NCI-H146 (cell line): ENCODE results near the gene UPK3BL2.
"Not testable (repeated sequence)": the region's sequence is repeated elsewhere in the genome, so short reads cannot be mapped to it uniquely, and the experiment has no call there.

Experiments
- DNase-seq: peaks from one replicate; lab custom pipeline; 2025; lab: John Stamatoyannopoulos, UW

Gene UPK3BL2

GRCh38 chr7:102527822-102528793 lies 15.4 kb downstream of the UPK3BL2 start:
- DNase-seq, result not testable (repeated sequence)

DNA sequence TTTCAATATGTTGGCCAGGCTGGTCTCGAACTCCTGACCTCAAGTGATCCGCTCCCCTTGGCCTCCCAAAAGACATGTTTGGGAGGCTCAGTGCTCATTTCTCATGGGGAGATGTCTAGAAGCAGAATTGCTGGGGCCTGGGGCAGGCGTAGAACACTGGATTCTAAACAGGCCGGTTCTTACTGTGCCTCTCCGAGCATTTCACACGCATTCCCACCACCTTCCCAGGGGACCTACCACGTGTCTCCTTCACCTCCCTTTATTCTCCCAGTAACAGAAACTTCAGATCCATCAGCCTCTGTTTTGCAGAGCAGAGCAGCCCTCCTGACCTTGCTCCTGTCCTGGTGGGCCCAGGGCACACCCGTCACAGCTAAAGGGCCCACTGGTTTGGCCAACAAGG lies 16.3 kb downstream of the UPK3BL2 start:
- not testable (repeated sequence) for DNase-seq

GRCh38 chr7:102524803-102525202 lies 18.7 kb downstream of the UPK3BL2 start:
- not testable (repeated sequence) for DNase-seq

DNA sequence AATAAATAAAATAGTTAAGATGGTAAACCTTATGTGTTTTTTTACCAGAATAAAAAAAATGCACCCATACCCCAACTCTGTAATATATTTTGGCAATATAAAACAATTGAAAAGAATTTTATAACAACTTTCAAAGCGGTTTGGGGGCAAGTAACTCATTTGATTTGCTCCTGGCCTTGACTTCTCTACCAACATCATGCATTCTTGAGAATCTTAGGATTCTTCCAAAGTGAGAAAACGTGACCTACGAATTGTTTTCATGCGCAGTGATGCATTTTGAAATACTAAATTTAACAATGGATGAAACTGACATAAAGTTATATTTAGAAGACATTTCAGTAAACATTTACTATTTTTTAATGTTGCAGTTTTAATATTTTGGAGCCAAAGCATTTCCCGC lies 22.7 kb downstream of the UPK3BL2 start:
- DNase-seq, result not testable (repeated sequence)

- DNase-seq, result not testable (repeated sequence)
Observed at GRCh38 chr7:102517550-102518147, 25.8 kb downstream of the UPK3BL2 start, which contains the start of gene RASA4B. RASA4B (minus strand) TSS chr7:102517777; CDS start chr7:102517710, 67 bp downstream.

DNA sequence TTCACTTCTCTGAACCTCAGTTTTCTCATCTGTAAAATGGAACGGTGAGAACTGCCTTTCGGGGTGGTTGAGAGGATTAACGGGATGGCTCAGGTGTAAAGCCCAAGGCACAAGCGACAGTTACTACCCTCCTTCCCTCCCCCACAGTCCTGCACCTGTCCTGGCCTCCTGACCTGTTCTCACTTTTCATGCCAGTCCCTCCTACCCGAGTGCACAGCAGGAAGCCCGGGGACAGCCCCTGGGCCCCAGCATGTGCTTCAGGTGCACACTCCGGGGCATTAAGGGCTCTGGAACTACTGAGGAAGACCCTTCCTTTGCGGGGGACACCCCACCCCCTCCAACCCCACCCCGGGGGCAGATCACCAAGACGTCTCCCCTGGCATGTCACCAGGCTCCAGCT lies 26.5 kb downstream of the UPK3BL2 start:
- not testable (repeated sequence) for DNase-seq

DNA sequence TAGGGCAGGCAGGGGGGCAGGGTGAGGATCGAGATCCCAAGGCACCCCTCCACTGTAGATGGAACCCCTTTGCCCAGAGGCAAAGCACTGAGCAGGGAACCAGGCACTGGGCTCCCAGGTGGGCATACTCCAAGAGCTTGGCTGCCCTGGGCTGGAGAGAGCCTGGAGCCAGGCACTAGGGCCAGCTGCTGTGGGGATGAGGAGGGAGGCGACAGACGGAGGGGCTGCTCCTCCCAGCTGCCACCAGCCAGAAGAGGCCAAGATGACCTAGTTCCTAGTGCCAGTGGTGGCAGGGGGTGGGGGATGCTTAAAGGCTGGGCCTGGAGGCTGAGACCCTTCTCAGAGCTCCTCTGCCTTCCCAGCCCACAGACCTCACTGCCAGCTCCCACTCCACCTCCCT lies 27.6 kb downstream of the UPK3BL2 start:
- not testable (repeated sequence) for DNase-seq

DNA sequence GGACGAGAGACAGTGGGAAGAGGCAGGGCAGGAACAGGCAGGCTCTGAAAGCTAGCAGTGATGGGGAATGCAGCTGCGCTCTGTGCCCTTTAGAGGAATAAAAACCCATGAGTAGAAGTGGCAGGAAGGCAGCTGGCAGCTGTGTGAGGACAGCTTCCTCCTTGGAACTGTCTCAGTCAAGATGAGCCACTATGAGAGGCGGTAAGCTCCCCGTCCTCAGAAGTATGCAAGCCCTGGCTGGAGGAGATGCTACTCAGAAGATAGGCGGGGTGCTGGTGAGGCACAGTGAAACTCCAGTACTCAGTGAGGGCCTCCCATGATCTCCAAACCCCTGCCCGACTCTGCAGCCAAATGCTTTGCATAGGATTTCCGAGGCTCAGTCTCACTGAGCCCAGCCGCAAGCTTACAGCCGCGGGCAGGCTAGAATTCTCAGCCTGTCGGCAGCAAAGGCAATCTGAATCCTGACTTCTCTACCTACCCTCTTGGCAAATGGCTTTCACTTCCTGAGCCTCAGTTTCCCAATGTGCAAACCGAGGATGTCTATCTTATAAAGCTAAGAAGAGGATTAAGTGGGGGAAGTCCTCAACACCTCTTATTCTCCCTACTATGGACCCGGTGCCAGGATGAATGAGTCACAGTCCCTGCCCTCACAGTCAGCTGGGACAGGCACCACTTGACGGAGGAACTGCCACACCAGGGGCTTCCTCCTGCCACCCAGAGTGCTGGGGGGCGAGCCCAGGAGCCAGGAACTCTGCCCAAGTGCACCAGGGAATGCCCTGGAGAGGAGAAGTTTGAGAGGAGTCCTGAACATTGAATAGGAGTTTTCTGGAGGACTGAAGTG lies 28.4 kb downstream of the UPK3BL2 start:
- not testable (repeated sequence) for DNase-seq

GRCh38 chr7:102512642-102513221 lies 30.8 kb downstream of the UPK3BL2 start:
- DNase-seq, result not testable (repeated sequence)

DNA sequence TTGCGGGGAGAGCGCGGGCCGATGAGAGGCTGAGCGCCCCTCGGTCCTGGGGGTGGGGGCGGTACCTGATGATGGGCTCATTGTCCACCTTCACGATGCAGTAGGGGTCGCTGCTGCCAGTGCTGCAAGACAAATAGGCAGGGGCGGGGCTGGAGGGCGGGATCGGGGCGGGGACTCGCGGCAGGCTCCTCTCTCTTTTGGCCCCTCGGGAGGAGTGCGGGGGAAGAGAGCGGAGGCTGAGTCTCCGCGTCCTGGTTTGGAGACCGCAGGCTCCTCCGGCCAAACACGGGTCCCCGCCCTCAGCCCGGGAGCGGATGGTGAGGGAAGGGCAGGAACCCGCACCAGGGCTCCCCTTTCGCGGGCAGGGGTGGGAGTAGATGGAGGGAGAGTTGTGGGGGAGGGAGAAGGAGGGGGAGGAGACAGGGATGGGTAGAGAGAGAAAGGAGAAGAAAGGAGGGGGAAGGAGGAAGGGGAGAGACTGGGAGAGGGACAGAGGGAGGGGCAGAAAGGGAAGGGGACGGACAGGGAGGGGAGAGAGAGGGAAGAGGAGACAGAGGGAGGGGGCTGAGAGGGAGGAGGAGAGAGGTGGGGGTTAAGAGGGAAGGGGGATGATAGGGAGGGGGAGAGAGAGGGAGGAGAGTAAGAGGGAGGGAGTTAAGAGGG lies 31.5 kb downstream of the UPK3BL2 start:
- DNase-seq, result not testable (repeated sequence)

DNA sequence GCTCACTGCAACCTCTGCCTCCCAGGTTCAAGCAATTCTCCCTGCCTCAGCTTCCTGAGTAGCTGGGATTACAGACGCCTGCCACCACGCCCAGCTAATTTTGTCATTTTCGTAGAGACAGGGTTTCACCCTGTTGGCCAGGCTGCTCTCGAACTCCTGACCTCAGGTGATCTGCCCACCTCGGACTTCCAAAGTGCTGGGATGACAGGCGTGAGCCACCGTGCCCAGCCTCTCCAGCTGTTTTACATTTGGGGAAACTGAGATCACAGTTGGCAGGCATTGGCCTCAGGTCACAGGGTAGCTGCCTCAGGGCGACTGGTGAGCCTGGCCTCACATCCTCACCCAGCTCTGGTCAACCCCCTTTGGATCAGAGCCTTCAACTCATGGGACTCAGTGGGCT lies 32.9 kb downstream of the UPK3BL2 start:
- not testable (repeated sequence) for DNase-seq

- not testable (repeated sequence) for DNase-seq
Observed at GRCh38 chr7:102507410-102508088, 35.9 kb downstream of the UPK3BL2 start.

DNA sequence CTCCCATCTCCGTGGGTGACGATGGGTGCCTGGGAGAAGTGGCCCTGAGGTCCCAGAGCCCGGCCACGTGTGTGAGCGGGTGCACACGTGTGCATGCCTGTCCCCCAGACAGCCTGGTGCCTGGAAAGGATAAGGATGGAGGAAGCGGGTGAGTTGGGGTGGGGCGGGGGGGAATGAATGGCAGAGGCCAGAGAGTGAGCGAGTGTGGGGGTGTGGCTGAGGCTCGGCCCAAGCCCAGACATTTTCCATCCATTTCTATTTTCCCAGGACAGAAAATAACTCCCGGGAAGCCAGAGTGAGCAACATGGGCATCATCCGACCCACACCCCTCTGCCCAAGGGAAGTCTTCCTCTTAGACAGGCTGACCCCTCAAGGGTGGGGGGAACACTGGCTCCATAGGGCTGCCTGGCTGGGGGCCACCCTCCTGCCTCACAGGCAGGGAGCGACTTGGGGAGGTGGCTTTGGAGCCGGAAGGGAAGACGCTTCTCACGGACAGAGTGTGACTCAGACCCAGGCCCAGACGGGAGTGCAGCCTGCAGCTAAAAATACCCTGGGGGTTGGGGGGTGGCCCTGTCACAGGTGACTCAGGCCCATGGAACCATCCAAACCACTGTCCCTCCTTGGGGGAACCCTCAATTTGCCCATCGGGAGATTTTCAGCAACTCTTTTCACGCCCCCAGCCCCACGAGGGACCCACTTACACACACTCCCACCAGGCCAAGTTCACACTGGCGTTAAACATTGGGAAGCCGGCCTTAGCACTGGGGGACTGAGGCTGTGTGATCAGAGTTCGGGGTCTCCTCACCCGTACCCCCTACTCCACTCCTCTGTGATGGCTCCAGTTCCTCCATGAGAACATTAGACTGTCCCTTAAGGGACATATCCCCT lies 38.0 kb downstream of the UPK3BL2 start:
- not testable (repeated sequence) for DNase-seq

DNA sequence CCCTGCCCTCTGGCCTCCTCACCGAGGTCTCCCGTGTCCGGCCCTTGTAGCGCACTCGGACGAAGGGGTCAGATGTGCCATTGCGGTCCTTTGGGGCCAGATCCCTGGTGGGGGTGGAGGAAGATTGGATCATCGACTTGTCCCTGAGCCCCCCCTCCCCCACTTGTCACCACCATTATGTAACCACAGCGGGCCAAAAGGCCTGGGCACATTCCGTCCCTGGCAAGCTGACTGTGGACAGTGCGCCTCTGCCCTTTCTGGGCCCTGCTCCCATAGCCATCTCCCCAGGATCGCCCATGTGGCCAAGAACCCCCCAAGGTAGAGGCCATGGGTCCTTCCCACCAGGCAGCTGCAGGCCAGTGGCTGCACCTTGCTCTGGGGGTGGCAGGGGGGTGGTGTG lies 40.4 kb downstream of the UPK3BL2 start:
- not testable (repeated sequence) for DNase-seq

DNA sequence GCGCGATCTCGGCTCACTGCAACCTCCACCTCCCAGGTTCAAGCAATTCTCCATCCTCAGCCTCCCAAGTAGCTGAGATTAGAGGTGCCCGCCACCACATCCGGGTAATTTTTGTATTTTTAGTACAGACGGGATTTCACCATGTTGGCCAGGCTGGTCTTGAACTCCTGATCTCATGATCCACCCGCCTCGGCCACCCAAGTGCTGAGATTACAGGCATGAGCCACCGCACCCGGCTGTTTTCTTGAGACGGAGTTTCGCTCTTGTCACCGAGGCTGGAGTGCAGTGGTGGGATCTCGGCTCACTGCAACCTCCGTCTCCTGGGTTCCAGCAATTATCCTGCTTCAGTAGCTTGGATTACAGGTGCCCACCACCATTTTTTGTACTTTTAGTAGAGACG lies 45.2 kb downstream of the UPK3BL2 start:
- not testable (repeated sequence) for DNase-seq

DNA sequence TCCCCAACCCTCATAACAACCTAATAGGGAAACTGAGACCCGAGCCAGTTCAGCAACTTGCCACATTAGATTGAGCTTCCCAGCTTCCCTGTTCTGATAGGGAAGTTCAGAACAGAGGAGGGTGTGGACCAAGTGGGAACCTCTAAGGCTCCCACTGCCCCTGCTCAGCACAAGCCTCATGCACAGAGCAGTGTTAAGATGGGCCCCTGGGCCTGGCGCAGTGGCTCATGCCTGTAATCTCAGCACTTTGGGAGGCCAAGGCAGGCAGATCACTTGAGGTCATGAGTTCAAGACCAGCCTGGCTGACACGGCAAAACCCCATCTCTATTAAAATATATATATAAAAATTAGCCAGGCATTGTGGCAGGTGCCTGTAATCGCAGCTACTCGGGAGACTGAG lies 46.2 kb downstream of the UPK3BL2 start:
- DNase-seq, result not testable (repeated sequence)

GRCh38 chr7:102496861-102497260 lies 46.6 kb downstream of the UPK3BL2 start:
- not testable (repeated sequence) for DNase-seq

DNA sequence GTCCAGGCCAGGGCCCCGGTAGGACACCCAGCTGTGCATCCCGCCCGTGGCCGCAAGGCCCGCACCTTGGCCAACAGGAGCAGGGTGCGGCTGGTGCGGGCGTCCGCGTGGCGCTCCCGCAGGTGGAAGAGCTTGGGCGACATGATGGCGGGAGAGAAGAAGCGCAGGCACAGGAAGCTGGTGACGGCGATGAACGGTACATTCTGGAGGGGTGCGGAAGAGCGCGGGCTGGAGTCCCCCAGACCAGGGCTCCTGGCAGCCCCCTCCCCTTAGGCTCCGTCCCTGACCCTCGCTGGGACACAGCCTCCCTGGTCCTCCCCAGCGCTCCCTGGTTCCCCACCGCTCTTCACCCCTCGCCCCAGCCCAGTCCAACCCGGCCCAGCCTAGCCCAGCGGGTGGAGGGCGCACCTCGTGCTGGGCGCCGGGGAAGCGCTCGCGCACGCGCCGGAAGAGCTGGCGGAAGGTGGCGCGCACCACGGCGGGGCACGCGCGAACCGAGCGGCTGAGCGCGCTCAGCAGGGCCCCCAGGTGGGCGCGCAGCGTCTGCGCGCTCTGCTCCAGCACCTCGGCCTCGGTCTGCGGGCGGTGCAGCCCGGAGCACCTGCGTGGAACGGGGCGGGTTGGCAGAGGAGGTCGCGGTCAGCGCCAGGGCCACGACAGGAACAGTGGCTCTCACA lies 48.9 kb downstream of the UPK3BL2 start:
- not testable (repeated sequence) for DNase-seq

DNA sequence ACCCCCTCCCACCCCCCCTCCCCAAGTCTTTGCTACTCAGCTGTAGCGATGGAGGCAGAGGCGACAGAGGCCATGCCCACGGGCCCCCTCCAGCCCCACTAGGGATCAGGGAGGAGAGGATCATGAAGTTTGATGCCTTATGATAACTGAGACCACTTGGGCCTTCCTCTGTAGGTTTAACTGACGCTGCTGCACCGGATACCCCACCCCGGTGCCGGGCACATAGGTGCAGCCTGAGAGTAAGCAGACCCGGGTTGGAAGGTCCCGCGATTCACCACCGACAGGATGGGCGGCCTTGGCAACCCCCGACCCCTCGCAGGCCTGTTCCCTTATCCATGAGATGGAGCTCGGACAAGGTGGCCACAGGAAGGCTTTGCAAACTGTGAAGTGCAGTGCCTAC lies 49.5 kb downstream of the UPK3BL2 start:
- not testable (repeated sequence) for DNase-seq
